SH-SY5Y (cell line): Measurements from ENCODE around the gene THAP3.

Experiments
- GATA2 ChIP-seq: IDR thresholded peaks from 2 replicates; pipeline ENCODE4 v1.6.1; 2011; ENCODE audit warnings: mild to moderate bottlenecking, low read depth, low read length
- GATA3 ChIP-seq: IDR thresholded peaks from 2 replicates; pipeline ENCODE4 v1.6.1; 2011; ENCODE audit warnings: low read depth, mild to moderate bottlenecking, low read length, moderate library complexity

DNA sequence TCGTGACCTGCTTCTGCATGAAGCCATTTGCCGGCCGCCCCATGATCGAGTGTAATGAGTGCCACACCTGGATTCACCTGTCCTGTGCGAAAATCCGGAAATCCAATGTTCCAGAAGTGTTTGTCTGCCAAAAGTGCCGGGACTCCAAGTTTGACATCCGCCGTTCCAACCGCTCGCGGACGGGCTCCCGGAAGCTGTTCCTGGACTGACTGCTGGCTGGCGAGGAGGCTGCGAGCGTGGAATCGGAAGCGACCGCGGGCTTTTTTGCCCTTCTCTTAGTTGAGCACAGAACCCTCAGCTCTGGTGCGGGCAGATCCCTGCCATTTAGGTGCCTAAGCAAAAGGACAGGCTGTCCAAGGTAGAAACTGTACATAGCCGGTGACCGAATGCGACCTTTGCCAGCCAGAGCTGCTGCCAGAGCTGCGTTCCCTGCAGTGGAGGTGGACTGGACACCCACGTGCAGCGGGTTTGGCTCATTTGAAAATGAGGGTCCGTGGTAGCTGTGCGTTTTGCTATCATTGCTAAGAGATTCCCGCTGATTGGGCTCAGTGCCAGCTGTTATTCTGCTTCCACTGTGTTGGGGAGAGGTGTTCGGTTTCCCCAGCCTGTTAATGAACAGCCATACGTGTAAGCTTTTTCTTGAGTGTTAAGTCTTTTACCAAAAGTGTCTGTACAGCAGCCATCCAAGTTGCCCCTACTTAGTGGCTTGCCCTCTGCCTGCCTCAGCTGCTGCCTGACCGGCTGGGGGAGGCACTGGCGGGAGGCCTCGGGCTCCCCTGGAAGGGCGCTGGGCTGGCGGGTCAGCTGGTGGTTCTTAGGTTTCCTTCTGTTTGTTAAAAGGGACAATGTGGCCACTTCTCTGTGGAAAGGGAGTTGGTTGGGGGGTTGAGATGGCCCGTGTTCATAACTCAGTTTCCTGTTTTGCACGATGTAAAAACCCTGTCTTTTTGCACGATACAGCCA lies 3.0 kb upstream of the THAP3 start:
- TF ChIP-seq GATA2 (no peak), GATA3 (no peak)
